Left cardiac atrium (tissue), 4 donors: ENCODE data around the gene MAGEB5. TPM values are rescaled to one million over a fixed set of nuclear protein-coding genes. Genes with fewer than 3 reads are reported as not detected.
A peak's percentile ranks its signal among the peaks of the same experiment; 100 is the strongest.
"Not testable (repeated sequence)": the region's sequence is repeated elsewhere in the genome, so short reads cannot be mapped to it uniquely, and the experiment has no call there.

Source experiments
- ATAC-seq, 2 donors: fragments of 200-7000 bp; cut with Tn5 transposase; one replicate each; pipeline ENCODE4 v1.9.1; 2020; ENCODE audit warnings: mild to moderate bottlenecking in 2 of 2, moderate library complexity in 2 of 2
- DNase-seq: peaks from one replicate; pipeline ENCODE4 v3.0.0-alpha.2; 2020
- intact Hi-C, 2 donors: fragments of 100-400 bp; cut with DNase I; formaldehyde crosslinking; loops; one replicate each; pipeline versions ENCODE4 v1.14.1 to v1.15.1; 2022 to 2023
- long read RNA-seq: library from polyadenylated mRNA; unstranded; transcript quantifications from one replicate; pipeline ENCODE4 v2.0.0, GENCODE V29; 2021
- total RNA-seq, 2 donors: library from RNA; stranded (reverse); fragmentation: NEBNext Ultra II Directional; extraction: Animal tissue kit (Norgen Biotek cat#: 25700); gene quantifications; one replicate each; pipeline ENCODE4 v1.2.1, GENCODE V29; 2021
- donor health status: DM: no; HTN: yes; CAD: no.
- donor health status: DM: no; HTN: yes; CAD: no; lungs with severe emphysema.
- donor health status: DM: yes; HTN: yes; CAD: no.
- donor health status: Dilated cardiomyopathy.

MAGEB5 gene, protein sequence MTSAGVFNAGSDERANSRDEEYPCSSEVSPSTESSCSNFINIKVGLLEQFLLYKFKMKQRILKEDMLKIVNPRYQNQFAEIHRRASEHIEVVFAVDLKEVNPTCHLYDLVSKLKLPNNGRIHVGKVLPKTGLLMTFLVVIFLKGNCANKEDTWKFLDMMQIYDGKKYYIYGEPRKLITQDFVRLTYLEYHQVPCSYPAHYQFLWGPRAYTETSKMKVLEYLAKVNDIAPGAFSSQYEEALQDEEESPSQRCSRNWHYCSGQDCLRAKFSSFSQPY
- not detected for total RNA-seq
- long read RNA-seq = 0 reads

DNA sequence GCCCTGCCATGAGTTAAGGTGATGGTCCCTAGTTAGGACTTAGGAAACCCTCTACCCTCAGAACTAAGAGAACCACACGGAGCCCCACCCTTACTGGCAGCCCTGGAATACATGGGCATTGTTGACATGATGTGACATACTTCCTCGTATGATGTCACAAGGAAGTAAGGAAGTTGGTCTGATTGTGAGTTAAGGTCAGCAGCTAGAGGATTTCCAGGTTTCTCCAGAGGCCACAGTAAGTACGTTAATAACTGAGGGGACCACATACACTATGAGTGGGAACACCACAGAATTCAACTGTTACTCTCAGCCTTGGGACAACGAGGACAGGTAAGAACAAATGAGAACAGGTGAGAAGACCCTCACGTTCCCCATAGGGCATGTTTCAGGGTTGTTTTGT, at the start of gene MAGEB5:
Gene MAGEB5, plus strand, starts transcription at position 301 of the 400 bp plus-strand sequence. CDS start 1,133 bp downstream, outside the sequence.
- ATAC-seq (no peak), DNase-seq (no peak)
- intact Hi-C loops = no loop called here

DNA sequence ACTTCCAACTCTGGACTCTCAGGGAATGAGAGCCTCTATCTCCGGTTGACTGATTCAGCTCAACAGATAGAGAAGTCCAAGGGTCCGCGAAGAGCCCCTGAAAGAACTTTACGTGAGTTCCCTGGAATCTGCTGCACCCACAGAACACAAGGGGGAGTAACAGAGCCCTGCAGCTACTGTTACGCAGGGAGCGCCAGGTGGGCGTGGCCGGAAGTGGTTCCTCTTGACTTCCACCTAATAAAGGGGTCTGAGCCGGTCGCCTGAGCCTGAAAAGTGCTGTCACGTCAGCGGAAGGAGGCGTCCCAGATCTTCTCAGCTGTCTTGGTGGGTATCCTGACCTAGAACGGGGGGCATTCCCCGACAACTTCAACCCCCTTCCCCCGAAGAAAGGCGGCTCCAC, 23.8 kb upstream of the MAGEB5 start, which contains the start of gene MAGEB6:
Gene MAGEB6, plus strand, starts transcription at position 237 of the 400 bp plus-strand sequence. CDS start 1,407 bp downstream, outside the sequence.
- intact Hi-C loops = no loop called here
- ATAC-seq = no peak
- DNase-seq = no peak

DNA sequence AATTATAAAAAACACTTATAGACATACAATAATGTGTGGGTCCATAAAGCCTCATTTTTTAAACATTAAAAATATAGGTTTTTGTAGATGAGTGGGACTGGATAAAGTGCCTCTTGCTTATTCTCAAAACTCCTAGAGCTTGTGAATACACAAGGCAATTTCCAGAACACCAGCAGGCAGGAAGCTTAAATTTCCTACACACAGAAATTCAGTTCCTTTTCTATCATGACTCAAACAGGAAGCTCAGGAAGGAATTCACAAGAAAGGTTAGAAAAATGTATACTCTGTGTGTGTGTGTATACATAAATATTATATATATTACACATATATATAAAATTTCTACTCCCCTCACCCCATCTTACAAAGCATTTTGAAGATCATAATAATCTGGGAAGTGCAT, 12.4 kb upstream of the MAGEB5 start:
- DNase-seq (no peak), ATAC-seq (no peak)
- intact Hi-C loops = no loop called here

DNA sequence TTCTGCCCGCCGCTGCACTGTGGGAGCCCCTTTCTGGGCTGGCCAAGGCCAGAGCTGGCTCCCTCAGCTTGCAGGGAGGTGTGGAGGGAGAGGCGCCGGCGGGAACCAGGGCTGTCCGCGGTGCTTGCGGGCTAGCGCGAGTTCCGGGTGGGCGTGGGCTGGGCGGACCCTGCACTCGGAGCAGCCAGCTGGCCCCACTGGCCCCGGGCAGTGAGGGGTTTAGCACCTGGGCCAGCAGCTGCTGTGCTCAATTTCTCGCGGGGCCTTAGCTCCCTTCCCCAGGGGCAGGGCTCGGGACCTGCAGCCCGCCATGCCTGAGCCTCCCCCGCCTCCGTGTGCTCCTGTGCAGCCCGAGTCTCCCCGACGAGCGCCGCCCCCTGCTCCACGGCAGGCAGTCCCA, 11.3 kb upstream of the MAGEB5 start:
- intact Hi-C loops, ATAC-seq, DNase-seq: not testable (repeated sequence)

DNA sequence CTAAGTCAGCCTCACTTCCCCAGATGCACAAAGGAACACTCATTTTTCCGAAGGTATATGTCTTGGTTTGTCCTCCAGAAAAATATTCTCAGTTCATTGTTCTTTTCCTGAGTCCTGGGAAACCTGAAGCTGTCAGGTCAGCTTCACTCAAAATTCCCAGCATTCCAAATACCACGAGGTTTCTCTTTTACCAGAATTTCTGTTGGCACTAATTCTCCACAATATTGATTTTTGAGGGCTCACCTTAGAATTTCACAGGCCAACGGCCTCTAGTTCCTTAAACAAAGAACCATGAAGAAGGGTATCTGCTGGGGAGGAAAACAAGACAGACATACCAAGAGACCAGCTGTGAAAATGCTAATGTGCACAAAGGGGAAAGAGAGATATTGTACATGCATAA, 8.0 kb upstream of the MAGEB5 start:
- DNase-seq (no peak), ATAC-seq (no peak)
- intact Hi-C loops = no loop called here

DNA sequence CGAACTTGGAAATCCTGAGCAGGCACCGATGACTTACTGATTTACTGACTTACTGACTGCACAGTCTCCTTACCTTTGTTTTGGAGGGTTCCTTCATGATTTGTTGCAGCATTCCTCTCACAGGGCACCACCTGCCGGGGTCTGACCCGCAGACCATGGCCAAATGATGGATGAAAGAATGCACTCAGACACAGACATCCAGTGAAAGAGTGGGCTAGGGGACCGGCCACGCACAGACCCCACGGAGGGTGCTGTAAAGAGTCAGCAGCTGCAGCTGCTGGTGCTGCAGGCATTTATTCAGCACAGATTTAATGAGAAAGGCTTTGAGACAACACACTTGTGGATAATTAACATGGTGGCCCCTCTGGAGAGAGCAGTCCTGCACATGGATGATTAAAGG, 3.4 kb downstream of the MAGEB5 start:
- intact Hi-C loops = no loop called here
- DNase-seq = no peak
- ATAC-seq = no peak

DNA sequence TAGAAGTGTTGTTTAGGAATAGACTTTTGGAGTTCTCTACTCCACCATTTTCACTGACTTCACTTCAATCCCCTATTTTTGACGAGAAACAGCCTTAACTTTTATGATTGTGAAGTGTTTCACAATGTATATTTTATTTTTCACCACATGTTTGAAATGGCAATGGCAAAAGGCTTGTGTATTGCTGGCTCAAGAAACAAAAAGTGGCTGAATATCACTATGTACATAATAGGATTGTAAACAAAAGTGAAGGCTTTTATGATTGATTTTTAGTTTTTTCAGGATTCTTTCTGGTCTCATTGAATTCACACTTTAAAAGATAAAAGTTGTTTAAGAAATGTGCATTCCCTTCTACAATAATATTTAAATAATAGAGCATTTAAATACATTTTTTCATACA, 18.2 kb downstream of the MAGEB5 start:
- intact Hi-C loops = no loop called here
- DNase-seq = no peak
- ATAC-seq = no peak

DNA sequence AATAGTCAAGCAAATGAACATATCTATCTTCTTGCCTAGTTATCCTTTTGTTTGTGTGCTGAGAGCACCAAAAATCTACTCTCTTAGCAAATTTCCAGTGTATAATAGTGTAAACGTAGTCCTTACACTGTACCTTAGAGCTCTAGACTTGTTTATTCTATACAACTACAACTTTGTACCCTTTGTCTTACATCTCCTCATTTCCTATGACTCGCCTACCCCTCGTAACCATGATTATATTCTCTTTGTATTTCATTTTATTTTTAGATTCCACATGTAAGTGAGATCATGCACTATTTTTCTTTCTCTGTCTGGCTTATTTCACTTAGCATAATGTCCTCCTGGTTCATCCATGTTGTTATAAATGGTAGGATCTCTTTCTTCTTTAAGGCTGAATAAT, 37.6 kb downstream of the MAGEB5 start:
- intact Hi-C loops = no loop called here
- DNase-seq (no peak), ATAC-seq (no peak)

DNA sequence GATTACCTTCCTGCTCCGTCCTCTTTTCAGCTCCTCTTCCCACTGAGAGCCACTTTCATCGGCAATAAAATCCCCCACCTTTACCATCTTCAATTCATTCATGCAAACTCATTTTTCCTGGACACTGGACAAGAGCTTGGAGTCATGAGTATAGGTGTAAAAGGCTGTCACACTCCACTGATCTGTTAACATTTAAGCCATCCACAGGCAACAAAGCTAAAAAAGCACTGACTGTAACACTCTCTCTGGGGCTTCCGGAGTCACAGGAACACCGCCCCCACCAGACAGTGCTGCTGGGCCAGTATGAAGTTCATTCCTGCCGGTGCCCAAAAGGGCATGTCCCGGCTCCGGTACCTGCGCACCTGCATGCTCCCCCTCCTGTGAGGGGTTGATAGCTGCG, 38.5 kb downstream of the MAGEB5 start:
- intact Hi-C loops = no loop called here
- DNase-seq = no peak
- no peak for ATAC-seq

DNA sequence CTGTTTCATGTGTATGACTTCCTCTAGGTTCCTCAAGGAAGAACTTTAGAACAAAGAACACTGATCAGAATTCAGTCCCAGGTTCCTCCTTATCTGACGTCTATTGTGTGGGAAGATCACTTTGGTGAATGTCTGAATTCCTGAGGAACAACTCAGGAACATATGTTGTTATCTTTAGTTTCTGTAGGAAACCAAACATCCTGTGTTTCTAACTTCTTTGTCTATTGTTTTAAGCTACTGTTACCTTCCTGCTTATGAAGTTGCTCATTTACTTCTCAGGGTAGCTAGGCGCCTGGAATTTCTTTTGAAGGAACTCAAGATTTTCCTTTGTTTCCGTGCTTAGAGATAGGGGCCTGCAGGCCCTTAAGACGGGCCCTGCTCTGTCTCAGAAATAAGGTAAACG, 46.2 kb downstream of the MAGEB5 start:
- DNase-seq (no peak), ATAC-seq (peak; percentile 15 to 30)
- intact Hi-C loops = no loop called here

Other genes starting within 250 kb of the MAGEB5 start
- gene MAGEB18, start 77.8 kb upstream of the MAGEB5 start, total RNA-seq = not detected
- not detected for gene MAGEB6B, start 55.6 kb upstream of the MAGEB5 start, total RNA-seq
- gene MAGEB6, start 23.7 kb upstream of the MAGEB5 start, total RNA-seq = not detected